GM12874 (cell line): Measurements from ENCODE around the gene TEDC2.

Experiments used
- CTCF ChIP-seq: IDR thresholded peaks from 2 replicates; pipeline ENCODE4 v1.5.1; 2011; ENCODE audit warnings: low read depth, mild to moderate bottlenecking, control low read depth, low read length, moderate library complexity; ENCODE audit not compliant: insufficient read depth

Gene TEDC2

GRCh38 chr16:2482708-2483534 is 23.0 kb downstream of the TEDC2 start:
- no peak for TF ChIP-seq CTCF

- TF ChIP-seq CTCF, result no peak
These were observed 24.3 kb downstream of the TEDC2 start for GRCh38 chr16:2483939-2484897.

GRCh38 chr16:2484898-2485508 is 25.1 kb downstream of the TEDC2 start:
- no peak for TF ChIP-seq CTCF

- no peak for TF ChIP-seq CTCF
These were observed 26.1 kb downstream of the TEDC2 start for GRCh38 chr16:2485811-2486507.

GRCh38 chr16:2486645-2487516 is 27.0 kb downstream of the TEDC2 start:
- TF ChIP-seq CTCF, result peak; percentile 40; the same call in 1 of the 2 replicates

- no peak for TF ChIP-seq CTCF
These were observed 27.6 kb downstream of the TEDC2 start for GRCh38 chr16:2487517-2487842.
